ENCODE results near the gene EEFSEC. TPM values are rescaled to one million over a fixed set of nuclear protein-coding genes. Genes with fewer than 3 reads are reported as not detected.

The EEFSEC gene
- total RNA-seq, 1 donor from 2014 or later, result 24.6 TPM

DNA sequence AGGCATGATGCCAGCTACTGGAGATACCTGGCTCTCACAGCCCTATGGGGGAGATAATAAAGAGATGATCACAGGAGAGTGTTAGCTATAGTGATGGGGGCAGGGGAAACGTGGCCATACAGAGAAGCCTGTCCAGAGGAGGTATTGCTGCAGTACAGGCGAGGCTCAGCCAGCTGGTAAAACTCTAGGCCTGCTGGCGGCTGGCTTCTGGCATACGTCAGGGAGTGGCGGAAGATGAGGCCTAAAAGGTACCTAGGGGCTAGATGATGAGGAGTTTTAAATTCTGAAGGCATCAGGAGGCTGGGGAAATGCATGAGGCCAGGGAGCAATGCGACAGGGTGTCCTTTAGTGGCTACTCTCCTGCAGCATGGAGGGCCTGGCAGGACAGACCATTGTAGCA lies 110.7 kb downstream of the EEFSEC start:
- H3K4me1 ChIP-seq, result no peaks in the 10 kb centered on the region
- TF ChIP-seq, protein P1, sequence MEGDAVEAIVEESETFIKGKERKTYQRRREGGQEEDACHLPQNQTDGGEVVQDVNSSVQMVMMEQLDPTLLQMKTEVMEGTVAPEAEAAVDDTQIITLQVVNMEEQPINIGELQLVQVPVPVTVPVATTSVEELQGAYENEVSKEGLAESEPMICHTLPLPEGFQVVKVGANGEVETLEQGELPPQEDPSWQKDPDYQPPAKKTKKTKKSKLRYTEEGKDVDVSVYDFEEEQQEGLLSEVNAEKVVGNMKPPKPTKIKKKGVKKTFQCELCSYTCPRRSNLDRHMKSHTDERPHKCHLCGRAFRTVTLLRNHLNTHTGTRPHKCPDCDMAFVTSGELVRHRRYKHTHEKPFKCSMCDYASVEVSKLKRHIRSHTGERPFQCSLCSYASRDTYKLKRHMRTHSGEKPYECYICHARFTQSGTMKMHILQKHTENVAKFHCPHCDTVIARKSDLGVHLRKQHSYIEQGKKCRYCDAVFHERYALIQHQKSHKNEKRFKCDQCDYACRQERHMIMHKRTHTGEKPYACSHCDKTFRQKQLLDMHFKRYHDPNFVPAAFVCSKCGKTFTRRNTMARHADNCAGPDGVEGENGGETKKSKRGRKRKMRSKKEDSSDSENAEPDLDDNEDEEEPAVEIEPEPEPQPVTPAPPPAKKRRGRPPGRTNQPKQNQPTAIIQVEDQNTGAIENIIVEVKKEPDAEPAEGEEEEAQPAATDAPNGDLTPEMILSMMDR (IDR thresholded peaks at IDR 0.05), result no peak
- TF ChIP-seq POLR2AphosphoS5 (IDR thresholded peaks at IDR 0.05; ENCODE audit: insufficient read depth in 1 of 2, low read depth in 1 of 2) (no peak), POLR2A (IDR thresholded peaks at IDR 0.05) (no peak)
- H3K4me3 ChIP-seq, result no peak overlapping the region
- no peaks in the 10 kb centered on the region for H3K9me3 ChIP-seq
- DNase-seq (ENCODE audit: extremely low spot score in 2 of 2), result no peak
- no peak overlapping the region for H3K27ac ChIP-seq
- H3K36me3 ChIP-seq, result peaks cover 0 to 10% of the 10 kb centered on the region in 2 donors
- H3K27me3 ChIP-seq, result no peaks in the 10 kb centered on the region
- intact Hi-C loops (cut with DNase I), result no loop called here

DNA sequence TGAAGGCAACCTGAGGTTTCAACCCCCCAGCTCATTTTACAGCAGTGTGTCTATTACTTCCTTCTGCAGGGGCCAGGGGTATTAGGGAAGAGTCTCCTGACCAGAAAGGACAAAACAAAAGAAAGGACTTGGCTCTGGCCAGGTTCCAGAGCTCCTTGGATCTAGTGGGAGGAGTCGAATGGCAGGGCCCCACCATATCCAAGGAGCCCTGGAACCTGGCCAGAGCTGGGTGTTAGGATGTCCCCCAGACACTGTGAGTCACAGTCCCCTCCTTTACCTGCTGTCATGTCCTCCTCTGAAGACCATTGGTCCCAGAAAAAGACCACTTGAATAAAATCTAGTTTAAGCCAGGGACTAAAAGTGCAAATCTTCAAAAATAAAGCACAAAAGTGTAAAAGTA lies 113.2 kb downstream of the EEFSEC start:
- TF ChIP-seq, protein P1 (IDR thresholded peaks at IDR 0.05), result no peak
- no peak for TF ChIP-seq POLR2A (IDR thresholded peaks at IDR 0.05)
- no peak for TF ChIP-seq POLR2AphosphoS5 (IDR thresholded peaks at IDR 0.05; ENCODE audit: insufficient read depth in 1 of 2, low read depth in 1 of 2)

GRCh38 chr3:128267541-128267940 lies 114.3 kb downstream of the EEFSEC start:
- Histone ChIP-seq H3K4me3 (no peak overlapping the region), H3K27me3 (no peaks in the 10 kb centered on the region), H3K9me3 (no peaks in the 10 kb centered on the region), H3K4me1 (no peaks in the 10 kb centered on the region), H3K36me3 (peaks cover 0 to 10% of the 10 kb centered on the region in 2 donors), H3K27ac (no peak overlapping the region)
- intact Hi-C loops (cut with DNase I), result no loop called here
- TF ChIP-seq POLR2A (IDR thresholded peaks at IDR 0.05) (no peak), POLR2AphosphoS5 (IDR thresholded peaks at IDR 0.05; ENCODE audit: insufficient read depth in 1 of 2, low read depth in 1 of 2) (no peak)
- TF ChIP-seq, protein P1 (IDR thresholded peaks at IDR 0.05), result no peak
- DNase-seq (ENCODE audit: extremely low spot score in 2 of 2), result peak in 1 of 2 donors; percentile 22

More for the DNA sequence above, 113.2 kb downstream of the EEFSEC start:
- Histone ChIP-seq H3K27ac (no peak overlapping the region), H3K27me3 (no peaks in the 10 kb centered on the region), H3K36me3 (peaks cover 0 to 10% of the 10 kb centered on the region in 2 donors), H3K9me3 (no peaks in the 10 kb centered on the region), H3K4me3 (no peak overlapping the region), H3K4me1 (no peaks in the 10 kb centered on the region)
- intact Hi-C loops (cut with DNase I), result no loop called here
- DNase-seq (ENCODE audit: extremely low spot score in 2 of 2), result peak in 1 of 2 donors; percentile 18

GRCh38 chr3:128269006-128269775 lies 115.9 kb downstream of the EEFSEC start:
- TF ChIP-seq, protein P1 (IDR thresholded peaks at IDR 0.05), result no peak
- TF ChIP-seq POLR2A (IDR thresholded peaks at IDR 0.05), result no peak
- no peak for TF ChIP-seq POLR2AphosphoS5 (IDR thresholded peaks at IDR 0.05; ENCODE audit: insufficient read depth in 1 of 2, low read depth in 1 of 2)
- Histone ChIP-seq H3K4me3 (no peak overlapping the region), H3K27me3 (no peaks in the 10 kb centered on the region), H3K36me3 (peaks cover 0 to 7% of the 10 kb centered on the region in 2 donors), H3K9me3 (no peaks in the 10 kb centered on the region), H3K27ac (no peak overlapping the region), H3K4me1 (no peaks in the 10 kb centered on the region)
- intact Hi-C loops (cut with DNase I), result no loop called here
- peak; percentile 60 to 74 for DNase-seq (ENCODE audit: extremely low spot score in 2 of 2)

DNA sequence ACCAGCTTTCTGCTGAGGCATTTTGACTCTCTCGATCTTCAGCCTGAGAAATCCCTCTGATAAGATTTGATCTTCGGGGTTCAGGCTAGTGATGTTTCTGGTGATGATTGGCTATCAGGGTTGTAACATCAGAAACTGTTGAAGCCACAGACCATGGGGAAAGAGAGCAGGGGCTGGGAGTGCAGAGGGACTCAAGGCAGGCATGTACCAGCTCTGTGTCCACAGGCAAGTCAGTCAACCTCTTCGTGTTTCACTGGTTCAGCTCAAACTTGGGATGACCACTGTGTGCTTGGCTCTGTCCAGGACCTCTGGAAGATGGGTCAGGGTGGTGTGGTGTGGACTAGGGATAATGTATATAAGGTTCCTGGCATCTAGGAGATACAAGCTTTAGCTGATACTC lies 116.5 kb downstream of the EEFSEC start:
- Histone ChIP-seq H3K9me3 (no peaks in the 10 kb centered on the region), H3K36me3 (peaks cover 0 to 1% of the 10 kb centered on the region in 2 donors), H3K27me3 (no peaks in the 10 kb centered on the region), H3K27ac (no peak overlapping the region), H3K4me3 (no peak overlapping the region), H3K4me1 (peaks cover 2% of the 10 kb centered on the region)
- no peak for TF ChIP-seq POLR2AphosphoS5 (IDR thresholded peaks at IDR 0.05; ENCODE audit: insufficient read depth in 1 of 2, low read depth in 1 of 2)
- TF ChIP-seq POLR2A (IDR thresholded peaks at IDR 0.05), result no peak
- TF ChIP-seq, protein P1 (IDR thresholded peaks at IDR 0.05), result no peak
- peak; percentile 54 to 70 for DNase-seq (ENCODE audit: extremely low spot score in 2 of 2)
- intact Hi-C loops (cut with DNase I), result no loop called here
